ENCODE data around the gene CA11. TPM values are rescaled to one million over a fixed set of nuclear protein-coding genes. Genes with fewer than 3 reads are reported as not detected.

CA11 gene
- total RNA-seq, 1 donor from 2014 or later, result 9.6 TPM

- peak; percentile 55 for DNase-seq (ENCODE audit: low spot score)
Observed at GRCh38 chr19:48628486-48629296, 17.3 kb downstream of the CA11 start.

- DNase-seq (ENCODE audit: low spot score), result no peak
Observed at GRCh38 chr19:48627865-48628314, 18.1 kb downstream of the CA11 start.

- no peak for DNase-seq (ENCODE audit: low spot score)
Observed at GRCh38 chr19:48627201-48627864, 18.7 kb downstream of the CA11 start.

GRCh38 chr19:48625891-48626327 lies 20.1 kb downstream of the CA11 start:
- no peak for DNase-seq (ENCODE audit: low spot score)

- no peak for DNase-seq (ENCODE audit: low spot score)
Observed at GRCh38 chr19:48624791-48625723, 20.9 kb downstream of the CA11 start.

GRCh38 chr19:48624067-48624594 lies 21.9 kb downstream of the CA11 start:
- peak; percentile 98 for DNase-seq (ENCODE audit: low spot score)

GRCh38 chr19:48623556-48624066 lies 22.4 kb downstream of the CA11 start:
- DNase-seq (ENCODE audit: low spot score), result no peak

- DNase-seq (ENCODE audit: low spot score), result no peak
Observed at GRCh38 chr19:48619692-48620585, 26.0 kb downstream of the CA11 start.

- peak; percentile 98 for DNase-seq (ENCODE audit: low spot score)
Observed at GRCh38 chr19:48618916-48619691, 26.9 kb downstream of the CA11 start, which contains the start of the genes RPL18 and SPHK2. Gene RPL18 (minus strand): TSS chr19:48619178. CDS start chr19:48619143, 35 bp downstream. Gene SPHK2 (plus strand): TSS chr19:48619506. CDS start chr19:48620515, 1,009 bp downstream.

- DNase-seq (ENCODE audit: low spot score), result peak; percentile 65
Observed at GRCh38 chr19:48618278-48618915, 27.6 kb downstream of the CA11 start.

GRCh38 chr19:48617146-48617937 lies 28.6 kb downstream of the CA11 start:
- no peak for DNase-seq (ENCODE audit: low spot score)

- DNase-seq (ENCODE audit: low spot score), result no peak
Observed at GRCh38 chr19:48616491-48617056, 29.4 kb downstream of the CA11 start.

GRCh38 chr19:48616041-48616436 lies 29.9 kb downstream of the CA11 start:
- no peak for DNase-seq (ENCODE audit: low spot score)

- no peak for DNase-seq (ENCODE audit: low spot score)
Observed at GRCh38 chr19:48615231-48616040, 30.6 kb downstream of the CA11 start.

GRCh38 chr19:48614436-48615230 lies 31.4 kb downstream of the CA11 start, which contains the start of gene FAM83E:
Gene FAM83E (minus strand): TSS chr19:48615076. CDS start chr19:48613372, 1,704 bp downstream.
- peak; percentile 86 for DNase-seq (ENCODE audit: low spot score)
